HG03060 (cell line): ENCODE data around the gene IQCK.

Source experiments
- ATAC-seq: cut with Tn5 transposase; IDR thresholded peaks from one replicate; pipeline ENCODE4 v1.9.1; 2021; ENCODE audit warnings: low read depth, moderate number of reproducible peaks; ENCODE audit not compliant: unreplicated experiment

Gene IQCK

GRCh38 chr16:19753815-19754643 lies 36.0 kb downstream of the IQCK start:
- ATAC-seq, result no peak

GRCh38 chr16:19754644-19755036 lies 36.6 kb downstream of the IQCK start:
- no peak for ATAC-seq

- no peak for ATAC-seq
Measured at GRCh38 chr16:19755268-19755667, 37.2 kb downstream of the IQCK start.

- ATAC-seq, result no peak
Measured at GRCh38 chr16:19757026-19757425, 39.0 kb downstream of the IQCK start.

- no peak for ATAC-seq
Measured at GRCh38 chr16:19757762-19758595, 39.9 kb downstream of the IQCK start.

- ATAC-seq, result no peak
Measured at GRCh38 chr16:19760356-19761060, 42.4 kb downstream of the IQCK start.

- ATAC-seq, result no peak
Measured at GRCh38 chr16:19765860-19766553, 47.9 kb downstream of the IQCK start.

GRCh38 chr16:19766554-19766884 lies 48.4 kb downstream of the IQCK start:
- no peak for ATAC-seq

- no peak for ATAC-seq
Measured at GRCh38 chr16:19766988-19767387, 48.9 kb downstream of the IQCK start.

- no peak for ATAC-seq
Measured at GRCh38 chr16:19767497-19767896, 49.4 kb downstream of the IQCK start.

- ATAC-seq, result no peak
Measured at GRCh38 chr16:19769239-19769638, 51.2 kb downstream of the IQCK start.

GRCh38 chr16:19771040-19771439 lies 53.0 kb downstream of the IQCK start:
- ATAC-seq, result no peak

- ATAC-seq, result no peak
Measured at GRCh38 chr16:19771796-19772195, 53.7 kb downstream of the IQCK start.

- no peak for ATAC-seq
Measured at GRCh38 chr16:19774024-19774423, 56.0 kb downstream of the IQCK start.

GRCh38 chr16:19776147-19776546 lies 58.1 kb downstream of the IQCK start:
- no peak for ATAC-seq

- no peak for ATAC-seq
Measured at GRCh38 chr16:19776565-19776964, 58.5 kb downstream of the IQCK start.

GRCh38 chr16:19780321-19780720 lies 62.2 kb downstream of the IQCK start:
- ATAC-seq, result no peak

- ATAC-seq, result no peak
Measured at GRCh38 chr16:19781226-19781625, 63.2 kb downstream of the IQCK start.

GRCh38 chr16:19783363-19784182 lies 65.5 kb downstream of the IQCK start:
- no peak for ATAC-seq
